ENCODE data around the gene TASP1. TPM values are rescaled to one million over a fixed set of nuclear protein-coding genes. Genes with fewer than 3 reads are reported as not detected.

TASP1 gene
- total and polyA plus RNA-seq, 12 donors = 3.6 to 13.0 (median 9.6) TPM

GRCh38 chr20:13403453-13403852 lies 235.3 kb downstream of the TASP1 start:
- H3K27me3 ChIP-seq = no peaks in the 10 kb centered on the region
- 50 to 96% (median 70%) methylated on average over 2 of the region's 2 CpGs for WGBS, 4 donors
- DNase-seq = no peak
- intact Hi-C loops (cut with DNase I) = no loop called here
- H3K27ac ChIP-seq = no peak overlapping the region
- H3K4me3 ChIP-seq = no peak overlapping the region
- H3K4me1 ChIP-seq (replicated peaks in 1 of 2) = no peaks in the 10 kb centered on the region
- no peaks in the 10 kb centered on the region for H3K36me3 ChIP-seq (replicated peaks in 1 of 2)
- H3K9me3 ChIP-seq (replicated peaks in 1 of 3) = no peaks in the 10 kb centered on the region
- TF ChIP-seq CTCF (IDR thresholded peaks at IDR 0.05) (no peak), POLR2A (IDR thresholded peaks at IDR 0.05) (no peak)

GRCh38 chr20:13402986-13403385 lies 235.7 kb downstream of the TASP1 start:
- TF ChIP-seq POLR2A (IDR thresholded peaks at IDR 0.05) (no peak), CTCF (IDR thresholded peaks at IDR 0.05) (no peak)
- H3K4me1 ChIP-seq (replicated peaks in 1 of 2) = no peaks in the 10 kb centered on the region
- H3K9me3 ChIP-seq (replicated peaks in 1 of 3) = no peaks in the 10 kb centered on the region

GRCh38 chr20:13402171-13402760 lies 236.5 kb downstream of the TASP1 start:
- Histone ChIP-seq H3K36me3 (replicated peaks in 1 of 2) (no peaks in the 10 kb centered on the region), H3K27me3 (no peaks in the 10 kb centered on the region), H3K27ac (no peak overlapping the region), H3K4me3 (no peak overlapping the region), H3K9me3 (replicated peaks in 1 of 3) (no peaks in the 10 kb centered on the region), H3K4me1 (replicated peaks in 1 of 2) (no peaks in the 10 kb centered on the region)
- TF ChIP-seq POLR2A (IDR thresholded peaks at IDR 0.05) (no peak), CTCF (IDR thresholded peaks at IDR 0.05) (no peak)
- intact Hi-C loops (cut with DNase I) = no loop called here
- 74 to 91% (median 87%) methylated on average over 5 of the region's 5 CpGs for WGBS, 4 donors
- DNase-seq = no peak

More at GRCh38 chr20:13402986-13403385, 235.7 kb downstream of the TASP1 start:
- no peaks in the 10 kb centered on the region for H3K36me3 ChIP-seq (replicated peaks in 1 of 2)
- intact Hi-C loops (cut with DNase I) = no loop called here
- H3K27ac ChIP-seq = no peak overlapping the region
- 97 to 98% (median 97%) methylated on average over 2 of the region's 2 CpGs for whole genome bisulfite sequencing, 4 donors
- H3K4me3 ChIP-seq = no peak overlapping the region
- DNase-seq = no peak
- H3K27me3 ChIP-seq = no peaks in the 10 kb centered on the region

GRCh38 chr20:13401596-13401995 lies 237.1 kb downstream of the TASP1 start:
- TF ChIP-seq CTCF (IDR thresholded peaks at IDR 0.05) (no peak), POLR2A (IDR thresholded peaks at IDR 0.05) (no peak)
- Histone ChIP-seq H3K4me3 (no peak overlapping the region), H3K27me3 (no peaks in the 10 kb centered on the region), H3K4me1 (replicated peaks in 1 of 2) (no peaks in the 10 kb centered on the region), H3K27ac (no peak overlapping the region), H3K9me3 (replicated peaks in 1 of 3) (no peaks in the 10 kb centered on the region), H3K36me3 (replicated peaks in 1 of 2) (no peaks in the 10 kb centered on the region)
- no peak for DNase-seq
- 91 to 100% (median 95%) methylated on average over 1 of the region's 1 CpG for WGBS, 4 donors
- intact Hi-C loops (cut with DNase I) = no loop called here
